ENCODE data around the gene SPECC1.
"Not testable (repeated sequence)": the region's sequence is repeated elsewhere in the genome, so short reads cannot be mapped to it uniquely, and the experiment has no call there.

The SPECC1 gene

GRCh38 chr17:20262226-20263114 lies 253.3 kb downstream of the SPECC1 start:
- H3K36me3 ChIP-seq (ENCODE audit: control insufficient read depth in 2 of 2, insufficient read depth in 2 of 2, low read length in 2 of 2): peaks cover 26 to 30% of the 10 kb centered on the region in 2 donors
- no peaks in the 10 kb centered on the region for H3K4me1 ChIP-seq (ENCODE audit: control insufficient read depth in 2 of 2, insufficient read depth in 2 of 2, low read length in 2 of 2)
- H3K27me3 ChIP-seq (ENCODE audit: control insufficient read depth in 2 of 2, insufficient read depth in 2 of 2, low read length in 2 of 2): no peaks in the 10 kb centered on the region
- H3K9ac ChIP-seq (ENCODE audit: low read depth in 1 of 2, low read length in 2 of 2): no peak overlapping the region
- no peak overlapping the region for H3K27ac ChIP-seq (ENCODE audit: low read depth in 2 of 2, low read length in 2 of 2)
- H3K4me3 ChIP-seq (ENCODE audit: low read length in 2 of 2): no peak overlapping the region
- no peaks in the 10 kb centered on the region for H3K9me3 ChIP-seq (ENCODE audit: control insufficient read depth in 2 of 2, low read length in 2 of 2)

GRCh38 chr17:20263115-20263433 lies 253.9 kb downstream of the SPECC1 start:
- not testable (repeated sequence) for H3K9ac ChIP-seq (ENCODE audit: low read depth in 1 of 2, low read length in 2 of 2); H3K4me3 ChIP-seq (ENCODE audit: low read length in 2 of 2); H3K9me3 ChIP-seq (ENCODE audit: control insufficient read depth in 2 of 2, low read length in 2 of 2); H3K27ac ChIP-seq (ENCODE audit: low read depth in 2 of 2, low read length in 2 of 2); H3K27me3 ChIP-seq (ENCODE audit: control insufficient read depth in 2 of 2, insufficient read depth in 2 of 2, low read length in 2 of 2); H3K4me1 ChIP-seq (ENCODE audit: control insufficient read depth in 2 of 2, insufficient read depth in 2 of 2, low read length in 2 of 2)
- peaks cover 21 to 24% of the 10 kb centered on the region in 2 donors for H3K36me3 ChIP-seq (ENCODE audit: control insufficient read depth in 2 of 2, insufficient read depth in 2 of 2, low read length in 2 of 2)

- no peaks in the 10 kb centered on the region for H3K27me3 ChIP-seq (ENCODE audit: control insufficient read depth in 2 of 2, insufficient read depth in 2 of 2, low read length in 2 of 2)
- H3K9ac ChIP-seq (ENCODE audit: low read depth in 1 of 2, low read length in 2 of 2): no peak overlapping the region
- no peaks in the 10 kb centered on the region for H3K4me1 ChIP-seq (ENCODE audit: control insufficient read depth in 2 of 2, insufficient read depth in 2 of 2, low read length in 2 of 2)
- H3K36me3 ChIP-seq (ENCODE audit: control insufficient read depth in 2 of 2, insufficient read depth in 2 of 2, low read length in 2 of 2): peaks cover 16 to 20% of the 10 kb centered on the region in 2 donors
- H3K4me3 ChIP-seq (ENCODE audit: low read length in 2 of 2): no peak overlapping the region
- H3K27ac ChIP-seq (ENCODE audit: low read depth in 2 of 2, low read length in 2 of 2): no peak overlapping the region
- H3K9me3 ChIP-seq (ENCODE audit: control insufficient read depth in 2 of 2, low read length in 2 of 2): no peaks in the 10 kb centered on the region
These were observed 254.4 kb downstream of the SPECC1 start for GRCh38 chr17:20263595-20263994.

- Histone ChIP-seq H3K27ac (ENCODE audit: low read depth in 2 of 2, low read length in 2 of 2) (no peak overlapping the region), H3K27me3 (ENCODE audit: control insufficient read depth in 2 of 2, insufficient read depth in 2 of 2, low read length in 2 of 2) (no peaks in the 10 kb centered on the region), H3K9me3 (ENCODE audit: control insufficient read depth in 2 of 2, low read length in 2 of 2) (no peaks in the 10 kb centered on the region), H3K36me3 (ENCODE audit: control insufficient read depth in 2 of 2, insufficient read depth in 2 of 2, low read length in 2 of 2) (peaks cover 12 to 17% of the 10 kb centered on the region in 2 donors), H3K4me3 (ENCODE audit: low read length in 2 of 2) (no peak overlapping the region), H3K9ac (ENCODE audit: low read depth in 1 of 2, low read length in 2 of 2) (no peak overlapping the region), H3K4me1 (ENCODE audit: control insufficient read depth in 2 of 2, insufficient read depth in 2 of 2, low read length in 2 of 2) (no peaks in the 10 kb centered on the region)
These were observed 255.8 kb downstream of the SPECC1 start for GRCh38 chr17:20264996-20265395.

- no peaks in the 10 kb centered on the region for H3K27me3 ChIP-seq (ENCODE audit: control insufficient read depth in 2 of 2, insufficient read depth in 2 of 2, low read length in 2 of 2)
- no peak overlapping the region for H3K27ac ChIP-seq (ENCODE audit: low read depth in 2 of 2, low read length in 2 of 2)
- no peak overlapping the region for H3K9ac ChIP-seq (ENCODE audit: low read depth in 1 of 2, low read length in 2 of 2)
- H3K4me3 ChIP-seq (ENCODE audit: low read length in 2 of 2): no peak overlapping the region
- H3K36me3 ChIP-seq (ENCODE audit: control insufficient read depth in 2 of 2, insufficient read depth in 2 of 2, low read length in 2 of 2): peaks cover 4 to 11% of the 10 kb centered on the region in 2 donors
- H3K4me1 ChIP-seq (ENCODE audit: control insufficient read depth in 2 of 2, insufficient read depth in 2 of 2, low read length in 2 of 2): no peaks in the 10 kb centered on the region
- no peaks in the 10 kb centered on the region for H3K9me3 ChIP-seq (ENCODE audit: control insufficient read depth in 2 of 2, low read length in 2 of 2)
These were observed 257.8 kb downstream of the SPECC1 start for GRCh38 chr17:20266806-20267458.

- Histone ChIP-seq H3K4me1 (ENCODE audit: control insufficient read depth in 2 of 2, insufficient read depth in 2 of 2, low read length in 2 of 2) (no peaks in the 10 kb centered on the region), H3K9me3 (ENCODE audit: control insufficient read depth in 2 of 2, low read length in 2 of 2) (no peaks in the 10 kb centered on the region), H3K4me3 (ENCODE audit: low read length in 2 of 2) (no peak overlapping the region), H3K27me3 (ENCODE audit: control insufficient read depth in 2 of 2, insufficient read depth in 2 of 2, low read length in 2 of 2) (no peaks in the 10 kb centered on the region), H3K9ac (ENCODE audit: low read depth in 1 of 2, low read length in 2 of 2) (no peak overlapping the region), H3K36me3 (ENCODE audit: control insufficient read depth in 2 of 2, insufficient read depth in 2 of 2, low read length in 2 of 2) (peaks cover 0 to 10% of the 10 kb centered on the region in 2 donors), H3K27ac (ENCODE audit: low read depth in 2 of 2, low read length in 2 of 2) (no peak overlapping the region)
These were observed 258.3 kb downstream of the SPECC1 start for GRCh38 chr17:20267459-20267842.

GRCh38 chr17:20270369-20270768 lies 261.2 kb downstream of the SPECC1 start:
- Histone ChIP-seq H3K36me3 (ENCODE audit: control insufficient read depth in 2 of 2, insufficient read depth in 2 of 2, low read length in 2 of 2) (peaks cover 3 to 7% of the 10 kb centered on the region in 2 donors), H3K27ac (ENCODE audit: low read depth in 2 of 2, low read length in 2 of 2) (no peak overlapping the region), H3K27me3 (ENCODE audit: control insufficient read depth in 2 of 2, insufficient read depth in 2 of 2, low read length in 2 of 2) (no peaks in the 10 kb centered on the region), H3K9ac (ENCODE audit: low read depth in 1 of 2, low read length in 2 of 2) (no peak overlapping the region), H3K9me3 (ENCODE audit: control insufficient read depth in 2 of 2, low read length in 2 of 2) (no peaks in the 10 kb centered on the region), H3K4me3 (ENCODE audit: low read length in 2 of 2) (no peak overlapping the region), H3K4me1 (ENCODE audit: control insufficient read depth in 2 of 2, insufficient read depth in 2 of 2, low read length in 2 of 2) (no peaks in the 10 kb centered on the region)

- no peak overlapping the region for H3K9ac ChIP-seq (ENCODE audit: low read depth in 1 of 2, low read length in 2 of 2)
- H3K9me3 ChIP-seq (ENCODE audit: control insufficient read depth in 2 of 2, low read length in 2 of 2): no peaks in the 10 kb centered on the region
- peaks cover 3 to 7% of the 10 kb centered on the region in 2 donors for H3K36me3 ChIP-seq (ENCODE audit: control insufficient read depth in 2 of 2, insufficient read depth in 2 of 2, low read length in 2 of 2)
- no peak overlapping the region for H3K27ac ChIP-seq (ENCODE audit: low read depth in 2 of 2, low read length in 2 of 2)
- no peaks in the 10 kb centered on the region for H3K27me3 ChIP-seq (ENCODE audit: control insufficient read depth in 2 of 2, insufficient read depth in 2 of 2, low read length in 2 of 2)
- H3K4me1 ChIP-seq (ENCODE audit: control insufficient read depth in 2 of 2, insufficient read depth in 2 of 2, low read length in 2 of 2): no peaks in the 10 kb centered on the region
- H3K4me3 ChIP-seq (ENCODE audit: low read length in 2 of 2): no peak overlapping the region
These were observed 262.0 kb downstream of the SPECC1 start for GRCh38 chr17:20271011-20271610.

GRCh38 chr17:20273741-20274500 lies 264.8 kb downstream of the SPECC1 start:
- Histone ChIP-seq H3K9ac (ENCODE audit: low read depth in 1 of 2, low read length in 2 of 2) (no peak overlapping the region), H3K27ac (ENCODE audit: low read depth in 2 of 2, low read length in 2 of 2) (no peak overlapping the region)

More at GRCh38 chr17:20273741-20274500, 264.8 kb downstream of the SPECC1 start:
- peaks cover 0 to 3% of the 10 kb centered on the region in 2 donors for H3K36me3 ChIP-seq (ENCODE audit: control insufficient read depth in 2 of 2, insufficient read depth in 2 of 2, low read length in 2 of 2)
- no peaks in the 10 kb centered on the region for H3K4me1 ChIP-seq (ENCODE audit: control insufficient read depth in 2 of 2, insufficient read depth in 2 of 2, low read length in 2 of 2)
- H3K4me3 ChIP-seq (ENCODE audit: low read length in 2 of 2): no peak overlapping the region
- H3K27me3 ChIP-seq (ENCODE audit: control insufficient read depth in 2 of 2, insufficient read depth in 2 of 2, low read length in 2 of 2): no peaks in the 10 kb centered on the region
- no peaks in the 10 kb centered on the region for H3K9me3 ChIP-seq (ENCODE audit: control insufficient read depth in 2 of 2, low read length in 2 of 2)

Measured in mucosa of rectum (tissue), 2 donors.